Type B pancreatic cell (in vitro differentiated cells): ENCODE measurements around the gene IPCEF1. TPM values are rescaled to one million over a fixed set of nuclear protein-coding genes. Genes with fewer than 3 reads are reported as not detected.

ENCODE experiments used
- DNase-seq: peaks from one replicate; pipeline ENCODE4 v3.0.0; 2021; ENCODE audit warnings: mixed read lengths; ENCODE audit not compliant: unreplicated experiment; ENCODE audit errors: extremely low spot score
- H3K27ac Mint-ChIP-seq: 2 replicates; pipeline ENCODE4 v1.8.0; 2021; ENCODE audit warnings: mild to moderate bottlenecking, mixed read lengths
- H3K27me3 Mint-ChIP-seq: 2 replicates; pipeline ENCODE4 v1.8.0; 2021; ENCODE audit warnings: mixed read lengths
- H3K36me3 Mint-ChIP-seq: 2 replicates; pipeline ENCODE4 v1.8.0; 2021; ENCODE audit warnings: mixed read lengths
- H3K4me1 Mint-ChIP-seq: one replicate; pipeline ENCODE4 v1.8.0; 2021; ENCODE audit warnings: mixed read lengths; ENCODE audit not compliant: unreplicated experiment
- H3K4me3 Mint-ChIP-seq: 2 replicates; pipeline ENCODE4 v1.8.0; 2021; ENCODE audit warnings: mild to moderate bottlenecking, mixed read lengths
- H3K9me3 Mint-ChIP-seq: 2 replicates; pipeline ENCODE4 v1.8.0; 2021; ENCODE audit warnings: mixed read lengths
- CTCF ChIP-seq: fragments of 200-600 bp; sonication (generic); conservative IDR thresholded peaks from 2 replicates; pipeline ENCODE4 v1.5.0; 2021; ENCODE audit warnings: antibody characterized with exemption, mild to moderate bottlenecking
- total RNA-seq: library from RNA; stranded (reverse); gene quantifications from 2 replicates; pipeline ENCODE4 v1.2.1, GENCODE V29; 2021; ENCODE audit warnings: low replicate concordance

IPCEF1 gene
- total RNA-seq, 1 donor from 2014 or later = 1.0 TPM

- no peak overlapping the region for H3K4me3 Mint-ChIP-seq
- H3K36me3 Mint-ChIP-seq = no peaks in the 10 kb centered on the region
- no peaks in the 10 kb centered on the region for H3K27me3 Mint-ChIP-seq
- no peaks in the 10 kb centered on the region for H3K4me1 Mint-ChIP-seq
- no peak overlapping the region for H3K27ac Mint-ChIP-seq
- no peak for DNase-seq
- peaks cover 5% of the 10 kb centered on the region for H3K9me3 Mint-ChIP-seq
- no peak for TF ChIP-seq CTCF
Measured at GRCh38 chr6:154261688-154262397, 94.8 kb downstream of the IPCEF1 start.

GRCh38 chr6:154258064-154258757 lies 98.4 kb downstream of the IPCEF1 start:
- no peak for TF ChIP-seq CTCF
- Mint-ChIP-seq H3K36me3 (peaks cover 3% of the 10 kb centered on the region), H3K4me1 (no peaks in the 10 kb centered on the region), H3K9me3 (peaks cover 9% of the 10 kb centered on the region), H3K4me3 (no peak overlapping the region), H3K27ac (no peak overlapping the region), H3K27me3 (no peaks in the 10 kb centered on the region)
- no peak for DNase-seq

- peaks cover 3% of the 10 kb centered on the region for H3K36me3 Mint-ChIP-seq
- no peak overlapping the region for H3K27ac Mint-ChIP-seq
- peaks cover 9% of the 10 kb centered on the region for H3K9me3 Mint-ChIP-seq
- H3K27me3 Mint-ChIP-seq = no peaks in the 10 kb centered on the region
- H3K4me3 Mint-ChIP-seq = no peak overlapping the region
- no peaks in the 10 kb centered on the region for H3K4me1 Mint-ChIP-seq
- DNase-seq = no peak
- no peak for TF ChIP-seq CTCF
Measured at GRCh38 chr6:154257067-154257466, 99.5 kb downstream of the IPCEF1 start.

- Mint-ChIP-seq H3K4me1 (peaks cover 1% of the 10 kb centered on the region), H3K4me3 (no peak overlapping the region), H3K27me3 (peaks cover 3% of the 10 kb centered on the region), H3K9me3 (peaks cover 9% of the 10 kb centered on the region), H3K27ac (no peak overlapping the region), H3K36me3 (peaks cover 3% of the 10 kb centered on the region)
- no peak for TF ChIP-seq CTCF
- no peak for DNase-seq
Measured at GRCh38 chr6:154252678-154253077, 103.9 kb downstream of the IPCEF1 start.

- peaks cover 3% of the 10 kb centered on the region for H3K27me3 Mint-ChIP-seq
- H3K36me3 Mint-ChIP-seq = no peaks in the 10 kb centered on the region
- H3K4me3 Mint-ChIP-seq = no peak overlapping the region
- no peak for DNase-seq
- H3K9me3 Mint-ChIP-seq = peaks cover 5% of the 10 kb centered on the region
- no peak overlapping the region for H3K27ac Mint-ChIP-seq
- H3K4me1 Mint-ChIP-seq = peaks cover 8% of the 10 kb centered on the region
- TF ChIP-seq CTCF = no peak
Measured at GRCh38 chr6:154251116-154251515, 105.5 kb downstream of the IPCEF1 start.
